GM19025 (cell line): Measurements from ENCODE around the gene TEX9.
"Not testable (repeated sequence)": the region's sequence is repeated elsewhere in the genome, so short reads cannot be mapped to it uniquely, and the experiment has no call there.

ENCODE experiments used
- ATAC-seq: cut with Tn5 transposase; IDR thresholded peaks from one replicate; pipeline ENCODE4 v1.9.1; 2021; ENCODE audit warnings: mild to moderate bottlenecking, low read depth, moderate library complexity; ENCODE audit not compliant: unreplicated experiment

TEX9 gene

GRCh38 chr15:56358604-56359003, 6.6 kb upstream of the TEX9 start:
- ATAC-seq, result no peak

GRCh38 chr15:56361987-56362386, 3.2 kb upstream of the TEX9 start:
- ATAC-seq, result no peak

GRCh38 chr15:56366211-56366610, 985 bp downstream of the TEX9 start:
- ATAC-seq, result no peak

- no peak for ATAC-seq
Observed at GRCh38 chr15:56367156-56367555, 1.9 kb downstream of the TEX9 start.

- ATAC-seq, result no peak
Observed at GRCh38 chr15:56369234-56369633, 4.0 kb downstream of the TEX9 start.

GRCh38 chr15:56371495-56372147, 6.4 kb downstream of the TEX9 start:
- ATAC-seq, result peak; percentile 83

- not testable (repeated sequence) for ATAC-seq
Observed at GRCh38 chr15:56374693-56375092, 9.5 kb downstream of the TEX9 start.

GRCh38 chr15:56377822-56378221, 12.6 kb downstream of the TEX9 start:
- not testable (repeated sequence) for ATAC-seq

GRCh38 chr15:56383010-56383409, 17.8 kb downstream of the TEX9 start:
- no peak for ATAC-seq

- ATAC-seq, result no peak
Observed at GRCh38 chr15:56385908-56386307, 20.7 kb downstream of the TEX9 start.

GRCh38 chr15:56390739-56391267, 25.6 kb downstream of the TEX9 start:
- ATAC-seq, result no peak

- no peak for ATAC-seq
Observed at GRCh38 chr15:56393277-56393676, 28.1 kb downstream of the TEX9 start.

GRCh38 chr15:56394909-56395308, 29.7 kb downstream of the TEX9 start:
- no peak for ATAC-seq

GRCh38 chr15:56397325-56397724, 32.1 kb downstream of the TEX9 start:
- not testable (repeated sequence) for ATAC-seq

- ATAC-seq, result not testable (repeated sequence)
Observed at GRCh38 chr15:56399209-56399608, 34.0 kb downstream of the TEX9 start.

GRCh38 chr15:56410721-56411120, 45.5 kb downstream of the TEX9 start:
- ATAC-seq, result no peak

- ATAC-seq, result no peak
Observed at GRCh38 chr15:56411122-56411749, 46.0 kb downstream of the TEX9 start.

GRCh38 chr15:56413114-56413733, 48.0 kb downstream of the TEX9 start:
- ATAC-seq, result not testable (repeated sequence)

- ATAC-seq, result no peak
Observed at GRCh38 chr15:56425276-56425675, 60.0 kb downstream of the TEX9 start.

GRCh38 chr15:56425976-56426375, 60.8 kb downstream of the TEX9 start:
- no peak for ATAC-seq

- ATAC-seq, result no peak
Observed at GRCh38 chr15:56428821-56429458, 63.7 kb downstream of the TEX9 start.
